Stimulated activated CD4-positive, alpha-beta T cell treated with anti-CD3 and anti-CD28 coated beads, Interleukin-15, amount 100 ng/mL, for 1 hour (primary cell): Measurements from ENCODE around the gene BRK1.
"Not testable (repeated sequence)": the region's sequence is repeated elsewhere in the genome, so short reads cannot be mapped to it uniquely, and the experiment has no call there.

Experiments
- DNase-seq, 2 donors: peaks; one replicate each; pipeline ENCODE4 v3.0.0-alpha.2; 2020; ENCODE audit warnings: low read depth in 1 of 2, low spot score in 1 of 2

BRK1 gene

GRCh38 chr3:10142707-10143560 is 27.5 kb downstream of the BRK1 start:
- no peak for DNase-seq

- DNase-seq = no peak
Observed at GRCh38 chr3:10145685-10146084, 30.2 kb downstream of the BRK1 start.

- no peak for DNase-seq
Observed at GRCh38 chr3:10149226-10149625, 33.8 kb downstream of the BRK1 start.

- no peak for DNase-seq
Observed at GRCh38 chr3:10150987-10151386, 35.5 kb downstream of the BRK1 start.

GRCh38 chr3:10154335-10155122 is 39.1 kb downstream of the BRK1 start:
- no peak for DNase-seq

- no peak for DNase-seq
Observed at GRCh38 chr3:10155123-10155472, 39.6 kb downstream of the BRK1 start.

- DNase-seq = no peak
Observed at GRCh38 chr3:10155658-10156057, 40.2 kb downstream of the BRK1 start.

- no peak for DNase-seq
Observed at GRCh38 chr3:10157031-10157430, 41.6 kb downstream of the BRK1 start.

- not testable (repeated sequence) for DNase-seq
Observed at GRCh38 chr3:10158555-10158954, 43.1 kb downstream of the BRK1 start.

GRCh38 chr3:10160346-10160745 is 44.9 kb downstream of the BRK1 start:
- no peak for DNase-seq

GRCh38 chr3:10160925-10161324 is 45.5 kb downstream of the BRK1 start:
- no peak for DNase-seq

GRCh38 chr3:10162185-10162584 is 46.7 kb downstream of the BRK1 start:
- DNase-seq = no peak

- not testable (repeated sequence) for DNase-seq
Observed at GRCh38 chr3:10164201-10164545, 48.7 kb downstream of the BRK1 start.

GRCh38 chr3:10164546-10165393 is 49.3 kb downstream of the BRK1 start, which contains the start of gene IRAK2:
TSS of gene IRAK2 (plus strand) at chr3:10164919. CDS start at chr3:10164955, 36 bp downstream.
- peak; percentile 34 to 54 for DNase-seq

GRCh38 chr3:10166213-10166604 is 50.7 kb downstream of the BRK1 start:
- DNase-seq = no peak

- no peak for DNase-seq
Observed at GRCh38 chr3:10169000-10169496, 53.6 kb downstream of the BRK1 start.

- no peak for DNase-seq
Observed at GRCh38 chr3:10170915-10171478, 55.5 kb downstream of the BRK1 start.

- DNase-seq = no peak
Observed at GRCh38 chr3:10173095-10173925, 57.8 kb downstream of the BRK1 start.

GRCh38 chr3:10173926-10174435 is 58.5 kb downstream of the BRK1 start:
- no peak for DNase-seq

GRCh38 chr3:10175334-10175733 is 59.9 kb downstream of the BRK1 start:
- DNase-seq = not testable (repeated sequence)
